ENCODE results near the gene PSRC1. TPM values are rescaled to one million over a fixed set of nuclear protein-coding genes. Genes with fewer than 3 reads are reported as not detected.

PSRC1 gene
- total and polyA plus RNA-seq, 2 experiments from 2014 or later, result 55.0 to 61.1 TPM

GRCh38 chr1:109238382-109238781 is 44.6 kb downstream of the PSRC1 start:
- no peak overlapping the region; the same call in 2 of the 3 replicates for H3K4me3 Mint-ChIP-seq
- TF ChIP-seq ZNF331 (CRISPR knock-in tag; IDR thresholded peaks at IDR 0.05; ENCODE audit: low read depth), result no peak
- no peak for TF ChIP-seq STAT1 (IDR thresholded peaks at IDR 0.05; ENCODE audit: unreplicated experiment)
- TF ChIP-seq EZH2 (IDR thresholded peaks at IDR 0.05; ENCODE audit: low read depth, unreplicated experiment), result no peak
- no peak for TF ChIP-seq ETS1 (IDR thresholded peaks at IDR 0.05)
- TF ChIP-seq EZH2phosphoT487 (IDR thresholded peaks at IDR 0.05; ENCODE audit: unreplicated experiment), result no peak
- no peak for TF ChIP-seq CTCF (conservative IDR thresholded peaks at IDR 0.05; ENCODE audit: low read depth in 2 of 2)
- no peak for TF ChIP-seq ZNF462 (CRISPR knock-in tag; IDR thresholded peaks at IDR 0.05)
- TF ChIP-seq NANOG (IDR thresholded peaks at IDR 0.05; ENCODE audit: borderline replicate concordance), result no peak
- no peak for TF ChIP-seq CREB1 (CRISPR knock-in tag; IDR thresholded peaks at IDR 0.05; ENCODE audit: low read depth)
- TF ChIP-seq REST (IDR thresholded peaks at IDR 0.05; ENCODE audit: unreplicated experiment), result no peak
- no peak for TF ChIP-seq JUNB (IDR thresholded peaks at IDR 0.05; ENCODE audit: unreplicated experiment)
- no peak for TF ChIP-seq POLR2AphosphoS5 (IDR thresholded peaks at IDR 0.05; ENCODE audit: low read depth)
- no peak for TF ChIP-seq ZNF114 (CRISPR knock-in tag; IDR thresholded peaks at IDR 0.05)
- peaks cover 32% of the 10 kb centered on the region for H3F3A ChIP-seq (replicated peaks; ENCODE audit: low read depth)
- peaks cover 39% of the 10 kb centered on the region for H3K36me3 ChIP-seq (ENCODE audit: insufficient read depth)
- peak overlapping the region; percentile 77; the same call in 1 of the 2 replicates for H3K4me2 ChIP-seq
- DNase-seq (ENCODE audit: low spot score) (no peak), ATAC-seq (no peak)
- H3K9me2 ChIP-seq (ENCODE audit: insufficient read depth), result no peaks in the 10 kb centered on the region
- peaks cover 54% of the 10 kb centered on the region for H3K4me1 ChIP-seq (ENCODE audit: insufficient read depth)
- peaks cover 20% of the 10 kb centered on the region for H3K27me3 Mint-ChIP-seq (ENCODE audit: insufficient read depth, low read depth, poor library complexity)
- H3K27me3 ChIP-seq (ENCODE audit: insufficient read depth), result no peaks in the 10 kb centered on the region
- H4K20me1 ChIP-seq (replicated peaks; ENCODE audit: insufficient read depth), result no peaks in the 10 kb centered on the region
- H3K27ac Mint-ChIP-seq, result no peak overlapping the region; the same call in 1 of the 2 replicates
- H3K9me3 Mint-ChIP-seq, result no peaks in the 10 kb centered on the region; the same call in 1 of the 3 replicates
- H3K4me3 ChIP-seq, result no peak overlapping the region
- H3K36me3 Mint-ChIP-seq (ENCODE audit: low read depth), result peaks cover 49% of the 10 kb centered on the region
- H3K79me2 ChIP-seq (replicated peaks; ENCODE audit: insufficient read depth), result no peaks in the 10 kb centered on the region
- no peak overlapping the region for H2AFZ ChIP-seq
- H3K4me1 Mint-ChIP-seq, result peaks cover 53% of the 10 kb centered on the region
- peak overlapping the region; percentile 89 for H3K27ac ChIP-seq (ENCODE audit: low read depth)

All from GM23338 (cell line).